ENCODE measurements around the gene PCMT1. TPM values are rescaled to one million over a fixed set of nuclear protein-coding genes. Genes with fewer than 3 reads are reported as not detected.

Gene PCMT1
- total RNA-seq, 1 donor from 2014 or later: 58.5 TPM

- H3K4me1 Mint-ChIP-seq (ENCODE audit: unreplicated experiment): no peaks in the 10 kb centered on the region
Observed at GRCh38 chr6:149783551-149783950, 34.0 kb downstream of the PCMT1 start.

GRCh38 chr6:149806127-149806526 lies 56.6 kb downstream of the PCMT1 start:
- no peaks in the 10 kb centered on the region for H3K4me1 Mint-ChIP-seq (ENCODE audit: unreplicated experiment)

More at GRCh38 chr6:149783551-149783950, 34.0 kb downstream of the PCMT1 start:
- no peak for DNase-seq (ENCODE audit: low spot score)
- H3K9me3 Mint-ChIP-seq (ENCODE audit: unreplicated experiment): no peaks in the 10 kb centered on the region
- H3K4me3 Mint-ChIP-seq (ENCODE audit: unreplicated experiment): no peak overlapping the region
- no peak overlapping the region for H3K27ac Mint-ChIP-seq (ENCODE audit: unreplicated experiment)
- TF ChIP-seq CTCF (IDR thresholded peaks at IDR 0.05; ENCODE audit: unreplicated experiment): no peak
- H3K27me3 Mint-ChIP-seq (ENCODE audit: unreplicated experiment): no peaks in the 10 kb centered on the region
- peaks cover 16% of the 10 kb centered on the region for H3K36me3 Mint-ChIP-seq (ENCODE audit: low read depth, unreplicated experiment)

GRCh38 chr6:149809798-149810197 lies 60.3 kb downstream of the PCMT1 start:
- DNase-seq (ENCODE audit: low spot score): no peak
- H3K4me1 Mint-ChIP-seq (ENCODE audit: unreplicated experiment): no peaks in the 10 kb centered on the region
- no peak overlapping the region for H3K27ac Mint-ChIP-seq (ENCODE audit: unreplicated experiment)
- TF ChIP-seq CTCF (IDR thresholded peaks at IDR 0.05; ENCODE audit: unreplicated experiment): no peak
- H3K27me3 Mint-ChIP-seq (ENCODE audit: unreplicated experiment): peaks cover 2% of the 10 kb centered on the region
- H3K36me3 Mint-ChIP-seq (ENCODE audit: low read depth, unreplicated experiment): peaks cover 11% of the 10 kb centered on the region
- H3K4me3 Mint-ChIP-seq (ENCODE audit: unreplicated experiment): no peak overlapping the region
- no peaks in the 10 kb centered on the region for H3K9me3 Mint-ChIP-seq (ENCODE audit: unreplicated experiment)

More at GRCh38 chr6:149806127-149806526, 56.6 kb downstream of the PCMT1 start:
- Mint-ChIP-seq H3K9me3 (ENCODE audit: unreplicated experiment) (no peaks in the 10 kb centered on the region), H3K4me3 (ENCODE audit: unreplicated experiment) (no peak overlapping the region), H3K36me3 (ENCODE audit: low read depth, unreplicated experiment) (peaks cover 6% of the 10 kb centered on the region), H3K27me3 (ENCODE audit: unreplicated experiment) (no peaks in the 10 kb centered on the region), H3K27ac (ENCODE audit: unreplicated experiment) (no peak overlapping the region)
- TF ChIP-seq CTCF (IDR thresholded peaks at IDR 0.05; ENCODE audit: unreplicated experiment): no peak
- no peak for DNase-seq (ENCODE audit: low spot score)

DNA sequence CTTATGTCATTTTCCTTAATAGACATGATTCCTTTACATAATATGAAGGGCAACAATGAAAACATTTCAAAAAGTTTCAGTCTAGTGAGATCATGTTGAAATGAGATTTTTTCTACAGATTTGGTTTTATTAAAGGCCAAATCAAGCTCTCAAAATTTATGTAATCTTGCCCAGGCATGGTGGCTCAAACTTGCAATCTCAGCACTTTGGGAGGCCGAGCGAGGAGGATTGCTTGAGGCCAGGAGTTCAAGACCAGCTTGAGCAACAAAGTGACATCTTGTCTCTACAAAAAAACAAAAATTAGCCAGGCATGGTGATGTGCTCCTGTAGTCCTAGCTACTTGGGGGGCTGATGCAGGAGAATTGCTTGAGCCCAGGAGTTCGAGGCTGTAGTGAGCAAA lies 63.8 kb downstream of the PCMT1 start:
- Mint-ChIP-seq H3K4me3 (ENCODE audit: unreplicated experiment) (no peak overlapping the region), H3K9me3 (ENCODE audit: unreplicated experiment) (no peaks in the 10 kb centered on the region), H3K36me3 (ENCODE audit: low read depth, unreplicated experiment) (peaks cover 5% of the 10 kb centered on the region), H3K27me3 (ENCODE audit: unreplicated experiment) (peaks cover 2% of the 10 kb centered on the region), H3K27ac (ENCODE audit: unreplicated experiment) (no peak overlapping the region), H3K4me1 (ENCODE audit: unreplicated experiment) (no peaks in the 10 kb centered on the region)
- no peak for TF ChIP-seq CTCF (IDR thresholded peaks at IDR 0.05; ENCODE audit: unreplicated experiment)
- no peak for DNase-seq (ENCODE audit: low spot score)

DNA sequence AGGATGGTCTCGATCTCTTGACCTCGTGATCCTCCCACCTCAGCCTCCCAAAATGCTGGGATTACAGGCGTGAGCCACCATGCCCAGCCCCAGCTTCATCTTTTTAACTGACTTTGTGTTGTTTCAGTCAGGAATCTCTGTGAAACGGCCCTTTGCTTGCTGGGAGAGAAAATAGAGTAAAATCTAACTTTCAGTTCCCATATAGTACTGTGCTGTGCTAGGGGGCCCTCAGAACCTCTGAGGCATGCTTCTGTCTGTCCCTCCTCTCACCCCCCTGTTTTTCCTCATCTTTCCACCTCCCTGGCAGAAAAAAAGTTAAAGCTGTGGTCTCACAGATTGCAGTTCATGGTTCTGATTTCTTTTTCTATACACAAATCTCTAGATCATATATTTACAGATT lies 66.2 kb downstream of the PCMT1 start:
- no peak overlapping the region for H3K27ac Mint-ChIP-seq (ENCODE audit: unreplicated experiment)
- peaks cover 2% of the 10 kb centered on the region for H3K27me3 Mint-ChIP-seq (ENCODE audit: unreplicated experiment)
- H3K4me1 Mint-ChIP-seq (ENCODE audit: unreplicated experiment): no peaks in the 10 kb centered on the region
- H3K36me3 Mint-ChIP-seq (ENCODE audit: low read depth, unreplicated experiment): peaks cover 5% of the 10 kb centered on the region
- DNase-seq (ENCODE audit: low spot score): no peak
- H3K9me3 Mint-ChIP-seq (ENCODE audit: unreplicated experiment): no peaks in the 10 kb centered on the region
- no peak for TF ChIP-seq CTCF (IDR thresholded peaks at IDR 0.05; ENCODE audit: unreplicated experiment)
- no peak overlapping the region for H3K4me3 Mint-ChIP-seq (ENCODE audit: unreplicated experiment)

All from endothelial cell (in vitro differentiated cells).